Measurements from ENCODE around the gene FOXK1.

Gene FOXK1

DNA sequence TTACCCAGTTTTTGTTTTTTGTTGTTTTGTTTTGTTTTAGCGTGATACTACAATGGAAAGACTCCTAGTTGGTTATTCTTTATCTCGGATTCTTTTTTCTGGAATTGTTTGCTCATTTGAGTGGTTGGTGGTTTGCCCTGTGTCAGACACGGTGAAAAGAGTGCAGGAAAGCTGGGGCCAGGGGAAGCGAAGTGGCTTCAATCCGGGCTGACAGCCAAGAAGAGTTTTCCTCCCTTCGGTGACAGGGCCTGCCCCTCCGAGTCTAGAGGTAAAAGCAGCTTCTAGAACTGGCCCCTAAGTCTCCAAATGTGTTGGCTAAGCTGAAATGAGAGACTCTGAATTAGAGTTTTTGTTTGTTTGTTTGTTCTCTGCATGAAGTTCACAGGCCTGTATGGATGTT is 87.7 kb downstream of the FOXK1 start:
- H3K36me3 ChIP-seq (ENCODE audit: control insufficient read depth, insufficient read depth, low read length), result 0 out of 2 replicates have a peak, but pooled peaks cover under 1% of the 10 kb centered on the region
- no peaks in the 10 kb centered on the region for H3K9me3 ChIP-seq (ENCODE audit: control insufficient read depth, insufficient read depth, low read depth, low read length)
- H3K4me1 ChIP-seq (ENCODE audit: control insufficient read depth, insufficient read depth, low read length), result peaks cover 5% of the 10 kb centered on the region; the same call in 1 of the 2 replicates
- H3K9ac ChIP-seq (ENCODE audit: low read length), result no peak overlapping the region
- H3K4me3 ChIP-seq (ENCODE audit: low read depth, low read length), result no peak overlapping the region
- no peaks in the 10 kb centered on the region for H3K27me3 ChIP-seq (ENCODE audit: control insufficient read depth, insufficient read depth, low read length)
- no peak overlapping the region for H3K27ac ChIP-seq (ENCODE audit: low read depth, low read length)

DNA sequence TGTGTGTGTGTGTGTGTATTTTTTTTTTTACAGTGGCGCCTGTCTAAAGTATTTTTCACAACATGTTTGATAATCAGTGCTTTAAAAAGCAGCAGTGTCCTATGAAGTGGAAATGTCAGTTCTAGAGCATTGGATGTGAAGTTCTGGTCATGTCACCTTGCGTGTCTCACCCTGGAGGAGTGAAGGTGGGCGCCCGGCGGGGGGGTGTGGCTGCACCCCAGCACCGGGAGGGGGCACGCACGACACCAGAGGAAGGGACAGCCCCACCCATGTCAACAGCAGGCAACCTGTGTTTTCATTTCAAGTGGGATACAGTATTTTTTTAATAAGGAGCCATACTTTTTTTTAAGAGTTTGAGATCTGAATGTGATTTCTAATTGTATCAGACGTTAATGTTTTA is 88.8 kb downstream of the FOXK1 start:
- Histone ChIP-seq H3K4me1 (ENCODE audit: control insufficient read depth, insufficient read depth, low read length) (peaks cover 5% of the 10 kb centered on the region; the same call in 1 of the 2 replicates), H3K9ac (ENCODE audit: low read length) (no peak overlapping the region), H3K27me3 (ENCODE audit: control insufficient read depth, insufficient read depth, low read length) (no peaks in the 10 kb centered on the region), H3K9me3 (ENCODE audit: control insufficient read depth, insufficient read depth, low read depth, low read length) (no peaks in the 10 kb centered on the region), H3K27ac (ENCODE audit: low read depth, low read length) (no peak overlapping the region), H3K36me3 (ENCODE audit: control insufficient read depth, insufficient read depth, low read length) (no peaks in the 10 kb centered on the region), H3K4me3 (ENCODE audit: low read depth, low read length) (no peak overlapping the region)

DNA sequence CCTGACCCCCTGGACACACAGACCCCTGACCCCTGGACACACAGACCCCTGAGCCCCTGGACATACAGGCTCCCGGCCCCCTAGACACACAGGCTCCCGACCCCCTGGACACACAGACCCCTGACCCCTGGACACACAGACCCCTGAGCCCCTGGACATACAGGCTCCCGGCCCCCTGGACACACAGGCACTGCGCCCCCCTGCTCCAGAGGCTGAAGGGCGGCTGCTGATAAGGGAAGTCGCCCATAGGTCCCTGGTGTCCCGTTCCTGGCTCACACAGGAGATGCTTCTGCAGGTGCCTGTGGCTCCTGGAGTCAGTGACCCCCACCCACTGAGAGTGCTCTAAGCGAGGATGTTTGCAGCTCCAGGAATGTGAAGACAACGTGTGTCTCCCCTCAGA is 89.6 kb downstream of the FOXK1 start:
- no peak overlapping the region for H3K9ac ChIP-seq (ENCODE audit: low read length)
- H3K4me3 ChIP-seq (ENCODE audit: low read depth, low read length), result no peak overlapping the region
- no peaks in the 10 kb centered on the region for H3K36me3 ChIP-seq (ENCODE audit: control insufficient read depth, insufficient read depth, low read length)
- no peaks in the 10 kb centered on the region for H3K9me3 ChIP-seq (ENCODE audit: control insufficient read depth, insufficient read depth, low read depth, low read length)
- H3K27ac ChIP-seq (ENCODE audit: low read depth, low read length), result no peak overlapping the region
- H3K27me3 ChIP-seq (ENCODE audit: control insufficient read depth, insufficient read depth, low read length), result no peaks in the 10 kb centered on the region
- H3K4me1 ChIP-seq (ENCODE audit: control insufficient read depth, insufficient read depth, low read length), result peaks cover 5% of the 10 kb centered on the region; the same call in 1 of the 2 replicates

DNA sequence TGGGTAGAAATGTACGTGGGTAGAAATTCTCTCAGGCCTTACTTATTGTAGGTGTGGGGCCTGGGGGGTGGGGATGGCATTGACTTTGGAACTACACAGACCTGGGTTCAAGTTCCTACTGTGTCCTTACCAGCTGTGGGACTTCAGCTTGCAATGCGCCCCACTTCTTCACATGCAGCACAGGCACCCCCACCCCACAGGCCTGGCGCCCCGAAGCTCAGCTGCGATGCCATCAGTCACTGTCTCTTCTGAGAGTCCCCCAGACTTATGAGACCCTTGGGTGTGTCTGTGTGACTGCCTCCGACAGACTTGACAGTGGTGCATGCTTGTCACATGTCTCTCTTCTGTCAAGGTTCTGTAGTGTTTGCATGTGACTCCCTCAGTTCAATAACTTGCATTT is 90.2 kb downstream of the FOXK1 start:
- no peaks in the 10 kb centered on the region for H3K9me3 ChIP-seq (ENCODE audit: control insufficient read depth, insufficient read depth, low read depth, low read length)
- no peak overlapping the region for H3K27ac ChIP-seq (ENCODE audit: low read depth, low read length)
- H3K4me1 ChIP-seq (ENCODE audit: control insufficient read depth, insufficient read depth, low read length), result peaks cover 5% of the 10 kb centered on the region; the same call in 1 of the 2 replicates
- no peaks in the 10 kb centered on the region for H3K36me3 ChIP-seq (ENCODE audit: control insufficient read depth, insufficient read depth, low read length)
- no peak overlapping the region for H3K4me3 ChIP-seq (ENCODE audit: low read depth, low read length)
- H3K27me3 ChIP-seq (ENCODE audit: control insufficient read depth, insufficient read depth, low read length), result no peaks in the 10 kb centered on the region
- H3K9ac ChIP-seq (ENCODE audit: low read length), result no peak overlapping the region

DNA sequence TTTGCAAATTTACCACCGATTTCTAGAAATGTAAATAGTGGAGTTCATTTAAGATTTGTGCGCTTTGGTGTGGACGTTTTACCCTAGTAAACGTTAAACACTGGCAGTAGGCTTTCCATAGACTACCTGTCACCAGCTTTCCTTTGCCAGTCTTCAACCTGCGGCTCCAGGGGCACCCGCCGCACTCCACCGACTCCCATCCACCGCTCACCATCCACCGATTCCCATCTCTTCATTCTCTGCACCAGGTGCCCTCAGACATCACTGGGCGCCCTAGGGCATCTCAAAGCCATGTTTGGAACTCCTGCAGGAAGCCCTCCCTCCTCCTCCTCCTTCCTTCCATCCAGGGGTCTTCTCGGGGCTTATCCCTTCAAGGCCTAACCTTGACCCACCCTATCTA is 91.9 kb downstream of the FOXK1 start:
- no peak overlapping the region for H3K27ac ChIP-seq (ENCODE audit: low read depth, low read length)
- no peaks in the 10 kb centered on the region for H3K27me3 ChIP-seq (ENCODE audit: control insufficient read depth, insufficient read depth, low read length)
- no peaks in the 10 kb centered on the region for H3K36me3 ChIP-seq (ENCODE audit: control insufficient read depth, insufficient read depth, low read length)
- peaks cover 5% of the 10 kb centered on the region; the same call in 1 of the 2 replicates for H3K4me1 ChIP-seq (ENCODE audit: control insufficient read depth, insufficient read depth, low read length)
- no peak overlapping the region; the same call in 1 of the 2 replicates for H3K4me3 ChIP-seq (ENCODE audit: low read depth, low read length)
- no peak overlapping the region for H3K9ac ChIP-seq (ENCODE audit: low read length)
- no peaks in the 10 kb centered on the region for H3K9me3 ChIP-seq (ENCODE audit: control insufficient read depth, insufficient read depth, low read depth, low read length)

DNA sequence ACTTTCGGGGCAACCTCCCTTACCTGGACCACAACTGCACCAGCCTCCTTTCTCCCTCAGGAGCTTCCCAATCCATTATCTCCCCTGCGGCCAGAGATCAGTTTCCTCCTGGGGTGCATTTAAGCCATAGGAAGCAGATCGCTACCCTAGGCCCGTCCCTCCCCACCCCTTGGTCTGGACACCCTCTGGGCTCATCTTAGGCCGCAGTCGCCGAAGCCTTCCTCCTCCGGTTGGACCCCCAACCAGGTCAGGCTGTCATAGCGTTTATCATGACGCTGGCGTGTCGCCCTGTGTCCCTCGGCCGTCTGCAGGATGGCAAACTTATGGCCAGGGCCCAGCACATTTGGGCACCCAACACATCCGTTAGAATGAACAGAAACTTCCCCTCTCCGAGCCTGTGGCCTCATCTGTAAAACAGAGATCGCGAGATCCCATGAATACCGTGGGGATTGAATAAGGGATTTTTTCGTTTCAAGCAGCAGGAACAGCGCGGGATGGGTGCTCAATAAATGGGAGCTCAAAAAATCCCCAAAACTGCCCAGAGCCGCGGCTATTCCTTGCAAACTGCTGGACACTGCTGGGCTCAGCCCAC is 92.7 kb downstream of the FOXK1 start:
- peak overlapping the region; percentile 93 for H3K9ac ChIP-seq (ENCODE audit: low read length)
- peak overlapping the region; percentile 97 for H3K4me3 ChIP-seq (ENCODE audit: low read depth, low read length)
- peaks cover 5% of the 10 kb centered on the region; the same call in 1 of the 2 replicates for H3K4me1 ChIP-seq (ENCODE audit: control insufficient read depth, insufficient read depth, low read length)
- peak overlapping the region; percentile 78; the same call in 1 of the 2 replicates for H3K27ac ChIP-seq (ENCODE audit: low read depth, low read length)
- H3K36me3 ChIP-seq (ENCODE audit: control insufficient read depth, insufficient read depth, low read length), result no peaks in the 10 kb centered on the region
- no peaks in the 10 kb centered on the region for H3K9me3 ChIP-seq (ENCODE audit: control insufficient read depth, insufficient read depth, low read depth, low read length)
- no peaks in the 10 kb centered on the region for H3K27me3 ChIP-seq (ENCODE audit: control insufficient read depth, insufficient read depth, low read length)

DNA sequence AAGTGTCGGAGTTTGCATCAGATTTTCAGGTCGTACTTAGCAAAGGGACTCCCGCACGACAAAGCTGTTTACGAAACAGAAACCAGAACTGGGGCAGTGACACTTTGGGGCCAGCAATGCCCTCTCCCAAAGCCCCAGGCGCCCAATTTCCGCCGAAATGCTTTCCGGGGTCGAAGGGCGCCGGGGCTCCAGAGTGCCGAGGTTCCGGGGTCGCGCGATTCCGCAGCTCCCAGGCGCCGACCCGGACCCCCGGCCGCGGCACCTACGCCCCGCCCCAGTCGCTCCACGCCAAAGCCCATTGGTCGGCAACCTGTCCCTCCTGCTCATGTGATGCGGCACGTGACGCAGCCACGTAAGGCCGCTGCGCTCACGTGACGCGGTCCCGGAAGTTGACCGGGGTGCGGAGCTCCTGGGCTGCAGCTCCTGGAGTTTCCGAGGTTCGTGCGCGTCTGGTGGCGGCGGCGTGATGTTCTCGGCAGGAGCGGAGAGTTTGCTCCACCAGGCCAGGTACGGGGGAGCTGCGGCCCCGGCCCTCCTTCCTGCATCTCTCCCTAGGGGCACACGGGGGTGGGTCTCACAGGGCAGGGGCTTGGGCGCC is 93.3 kb downstream of the FOXK1 start, which contains the start of gene AP5Z1:
Gene AP5Z1, plus strand, starts transcription at position 374 of the 598 bp plus-strand sequence. Its CDS starts 93 bp downstream, at position 467.
- no peaks in the 10 kb centered on the region for H3K27me3 ChIP-seq (ENCODE audit: control insufficient read depth, insufficient read depth, low read length)
- no peaks in the 10 kb centered on the region for H3K9me3 ChIP-seq (ENCODE audit: control insufficient read depth, insufficient read depth, low read depth, low read length)
- H3K4me1 ChIP-seq (ENCODE audit: control insufficient read depth, insufficient read depth, low read length), result peaks cover 5% of the 10 kb centered on the region; the same call in 1 of the 2 replicates

DNA sequence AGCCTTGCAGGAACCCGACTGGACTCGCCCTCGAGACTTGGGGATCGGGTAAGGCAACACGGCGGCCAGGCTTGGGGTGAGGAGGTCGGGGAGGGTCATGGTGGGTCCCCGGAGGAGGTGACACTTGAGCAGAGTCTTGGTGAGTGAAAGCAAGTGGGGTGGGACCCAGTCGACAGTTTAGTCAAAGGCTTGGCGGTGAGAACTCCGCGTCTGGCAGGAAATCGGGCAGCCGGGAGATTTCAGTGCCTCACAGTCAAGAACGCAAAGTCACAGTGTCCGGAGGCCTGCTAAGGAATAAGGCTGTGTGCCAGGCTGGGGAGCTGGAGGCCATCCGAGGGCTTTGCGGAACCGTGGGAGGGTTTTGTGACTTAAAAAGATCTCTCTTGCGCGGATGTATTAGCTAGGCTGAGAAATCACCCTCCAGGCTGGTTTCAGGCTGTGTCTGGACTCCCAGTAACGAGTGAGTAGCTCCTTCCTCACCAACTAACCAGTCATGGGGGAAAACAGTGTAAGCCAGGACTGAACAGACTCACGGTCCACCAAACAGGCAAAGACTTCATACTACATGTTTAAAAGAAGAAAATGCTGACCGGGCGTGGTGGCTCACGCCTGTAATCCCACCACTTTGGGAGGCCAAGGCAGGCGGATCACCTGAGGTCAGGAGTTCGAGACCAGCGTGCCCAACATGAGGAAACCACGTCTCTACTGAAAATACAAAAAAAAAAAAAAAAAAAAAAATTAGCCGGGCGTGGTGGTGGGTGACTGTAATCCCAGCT is 93.9 kb downstream of the FOXK1 start:
- peak overlapping the region; percentile 60; the same call in 1 of the 2 replicates for H3K27ac ChIP-seq (ENCODE audit: low read depth, low read length)
- peak overlapping the region; percentile 97 for H3K4me3 ChIP-seq (ENCODE audit: low read depth, low read length)
- peaks cover 5% of the 10 kb centered on the region; the same call in 1 of the 2 replicates for H3K4me1 ChIP-seq (ENCODE audit: control insufficient read depth, insufficient read depth, low read length)
- H3K9me3 ChIP-seq (ENCODE audit: control insufficient read depth, insufficient read depth, low read depth, low read length), result no peaks in the 10 kb centered on the region
- peak overlapping the region; percentile 90 for H3K9ac ChIP-seq (ENCODE audit: low read length)
- no peaks in the 10 kb centered on the region for H3K27me3 ChIP-seq (ENCODE audit: control insufficient read depth, insufficient read depth, low read length)
- peaks cover 4% of the 10 kb centered on the region for H3K36me3 ChIP-seq (ENCODE audit: control insufficient read depth, insufficient read depth, low read length)

More for the DNA sequence above, 93.3 kb downstream of the FOXK1 start, which contains the start of gene AP5Z1:
- H3K4me3 ChIP-seq (ENCODE audit: low read depth, low read length), result peak within 1 kb of the TSS; percentile 97
- no peaks in the 10 kb centered on the region for H3K36me3 ChIP-seq (ENCODE audit: control insufficient read depth, insufficient read depth, low read length)
- peak within 1 kb of the TSS; percentile 93 for H3K9ac ChIP-seq (ENCODE audit: low read length)
- H3K27ac ChIP-seq (ENCODE audit: low read depth, low read length), result peak within 1 kb of the TSS; percentile 78; the same call in 1 of the 2 replicates

DNA sequence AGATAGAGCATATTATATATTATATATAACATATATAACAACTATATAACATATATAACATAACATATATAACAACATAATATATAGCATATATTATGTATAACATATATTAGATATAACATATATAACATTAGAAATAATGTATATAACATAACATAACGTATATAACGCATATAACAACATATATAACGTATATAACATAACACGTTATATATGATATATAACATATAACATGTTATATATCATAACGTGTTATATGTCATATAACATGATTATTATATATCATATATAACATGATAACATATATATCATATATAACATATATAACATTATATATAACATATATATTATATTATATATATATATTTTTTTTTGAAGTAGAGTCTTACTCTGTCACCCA is 97.0 kb downstream of the FOXK1 start:
- H3K9ac ChIP-seq (ENCODE audit: low read length), result no peak overlapping the region
- H3K9me3 ChIP-seq (ENCODE audit: control insufficient read depth, insufficient read depth, low read depth, low read length), result no peaks in the 10 kb centered on the region
- peaks cover 32% of the 10 kb centered on the region for H3K36me3 ChIP-seq (ENCODE audit: control insufficient read depth, insufficient read depth, low read length)
- H3K27ac ChIP-seq (ENCODE audit: low read depth, low read length), result no peak overlapping the region
- no peak overlapping the region for H3K4me3 ChIP-seq (ENCODE audit: low read depth, low read length)
- no peaks in the 10 kb centered on the region for H3K27me3 ChIP-seq (ENCODE audit: control insufficient read depth, insufficient read depth, low read length)
- peaks cover 5% of the 10 kb centered on the region; the same call in 1 of the 2 replicates for H3K4me1 ChIP-seq (ENCODE audit: control insufficient read depth, insufficient read depth, low read length)

DNA sequence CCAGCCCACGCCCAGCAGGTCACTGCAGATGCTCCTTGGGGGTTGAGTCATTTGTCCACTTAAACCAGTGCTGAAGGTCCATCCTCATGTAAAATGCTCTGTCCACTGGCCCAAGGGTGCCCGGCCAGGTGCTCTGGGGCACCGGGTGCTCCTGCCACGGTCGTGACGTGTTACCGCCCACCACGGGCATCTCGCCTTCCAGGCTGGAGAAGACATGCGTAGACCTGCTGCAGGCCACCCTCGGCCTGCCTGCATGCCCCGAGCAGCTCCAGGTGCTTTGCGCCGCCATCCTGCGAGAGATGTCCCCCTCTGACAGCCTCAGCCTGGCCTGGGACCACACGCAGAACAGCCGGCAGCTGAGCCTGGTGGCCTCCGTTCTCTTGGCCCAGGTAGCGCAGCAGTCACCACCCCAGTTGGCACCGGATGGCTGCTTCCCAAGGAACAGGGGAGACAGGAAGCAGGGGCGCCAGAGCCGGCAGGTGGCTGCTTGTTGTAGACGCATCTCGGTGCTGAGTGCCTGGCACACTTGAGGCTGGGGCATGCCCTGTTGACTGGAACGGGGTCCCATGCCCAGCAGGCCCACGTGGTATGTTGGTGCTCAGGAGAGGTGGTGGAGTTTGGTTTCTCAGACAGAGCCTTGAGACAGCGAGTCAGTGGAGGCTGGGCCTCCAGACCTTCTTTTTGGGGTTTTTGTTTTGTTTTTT is 99.4 kb downstream of the FOXK1 start:
- Histone ChIP-seq H3K4me3 (ENCODE audit: low read depth, low read length) (no peak overlapping the region), H3K36me3 (ENCODE audit: control insufficient read depth, insufficient read depth, low read length) (peaks cover 52% of the 10 kb centered on the region), H3K27ac (ENCODE audit: low read depth, low read length) (no peak overlapping the region), H3K27me3 (ENCODE audit: control insufficient read depth, insufficient read depth, low read length) (no peaks in the 10 kb centered on the region), H3K4me1 (ENCODE audit: control insufficient read depth, insufficient read depth, low read length) (no peaks in the 10 kb centered on the region), H3K9ac (ENCODE audit: low read length) (no peak overlapping the region), H3K9me3 (ENCODE audit: control insufficient read depth, insufficient read depth, low read depth, low read length) (no peaks in the 10 kb centered on the region)
